ENCODE measurements around the gene IMMT. TPM values are rescaled to one million over a fixed set of nuclear protein-coding genes. Genes with fewer than 3 reads are reported as not detected.

The IMMT gene
- total and polyA plus RNA-seq, 2 of the 8 experiments (the other 6 are each of a cell fraction or from before 2014, with no cell fraction given): 37.7 to 103 TPM

DNA sequence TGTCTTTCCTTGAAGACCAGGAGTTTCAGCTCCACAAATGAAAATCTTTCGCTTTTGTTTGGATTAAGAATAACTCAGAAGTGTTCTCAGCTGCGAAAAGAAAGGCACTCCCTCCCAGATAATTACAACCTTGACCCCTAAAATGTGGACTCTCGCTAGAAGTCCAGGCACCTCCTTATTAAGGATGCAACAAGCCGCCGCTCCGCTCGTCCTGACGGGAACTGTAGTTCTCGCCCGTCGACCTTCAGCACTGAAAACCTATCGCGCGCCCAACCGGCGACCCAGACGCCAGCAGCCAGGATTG, 559 bp downstream of the IMMT start:
- Histone ChIP-seq H3K36me3 (ENCODE audit: control insufficient read depth in 2 of 4, insufficient read depth in 4 of 4, low read length in 3 of 4) (peaks cover 0 to 4% (median 2%) of the 10 kb centered on the region in 4 experiments; a peak in 1 of 8 replicates), H3K56ac (replicated peaks; ENCODE audit: insufficient read length, low read depth, low read length) (no peak overlapping the region), H4K91ac (replicated peaks; ENCODE audit: insufficient read length, low read length) (no peak overlapping the region), H2AFZ (ENCODE audit: low read length) (no peak overlapping the region), H3K79me1 (ENCODE audit: low read depth, low read length) (peaks cover 7% of the 10 kb centered on the region; the same call in 1 of the 2 replicates), H3K9me3 (ENCODE audit: insufficient read depth in 2 of 2, low read depth in 1 of 2, low read length in 1 of 2) (no peaks in the 10 kb centered on the region), H4K5ac (ENCODE audit: insufficient read length, low read depth, low read length) (no peak overlapping the region), H2BK120ac (replicated peaks; ENCODE audit: low read depth, low read length) (no peak overlapping the region), H2BK12ac (ENCODE audit: low read depth, low read length) (no peak overlapping the region), H4K20me1 (replicated peaks in 1 of 2; ENCODE audit: control insufficient read depth in 1 of 2, insufficient read depth in 2 of 2, low read length in 2 of 2) (peaks cover 0 to 2% of the 10 kb centered on the region in 2 experiments), H4K8ac (ENCODE audit: extremely low read depth, insufficient read depth, low read length) (no peak overlapping the region), H3K79me2 (ENCODE audit: control insufficient read depth in 1 of 2, insufficient read depth in 2 of 2, low read length in 2 of 2) (peaks cover 25 to 52% of the 10 kb centered on the region in 2 experiments), H3K4ac (replicated peaks; ENCODE audit: insufficient read length, low read depth, low read length) (no peak overlapping the region), H2AK5ac (ENCODE audit: low read depth, low read length) (no peak overlapping the region), H3K27ac (ENCODE audit: low read depth, low read length) (0 out of 2 replicates have a peak overlapping the region, but pooled peaks have one; percentile 90), H3K9ac (replicated peaks in 1 of 4; ENCODE audit: extremely low read depth in 1 of 4, low read depth in 3 of 4, low read length in 3 of 4) (peak overlapping the region in 3 of 4 experiments; percentile 45 to 90 (median 88); a peak in 6 of 7 replicates), H2BK5ac (ENCODE audit: low read depth, low read length) (0 out of 2 replicates have a peak overlapping the region, but pooled peaks have one; percentile 93), H2BK15ac (ENCODE audit: low read length) (no peak overlapping the region), H3K18ac (ENCODE audit: extremely low read depth, low read length) (no peak overlapping the region), H2BK20ac (ENCODE audit: low read length) (no peak overlapping the region), H3K4me3 (ENCODE audit: extremely low read depth in 1 of 4, insufficient read depth in 2 of 4, low read depth in 3 of 4, low read length in 4 of 4) (peak overlapping the region; percentile 64 to 96 (median 87)), H3K27me3 (replicated peaks in 1 of 4; ENCODE audit: control insufficient read depth in 3 of 4, extremely low read depth in 1 of 4, insufficient read depth in 3 of 4, low read length in 3 of 4) (no peaks in the 10 kb centered on the region), H3K14ac (ENCODE audit: insufficient read length) (no peak overlapping the region), H3K23ac (ENCODE audit: insufficient read length) (no peak overlapping the region), H3K4me1 (replicated peaks in 1 of 4; ENCODE audit: control insufficient read depth in 3 of 4, insufficient read depth in 4 of 4, low read length in 3 of 4) (peaks cover 0 to 4% (median under 1%) of the 10 kb centered on the region in 4 experiments; a peak in 1 of 7 replicates), H3K23me2 (ENCODE audit: low read depth, low read length) (peaks cover 4% of the 10 kb centered on the region), H3K4me2 (ENCODE audit: insufficient read depth in 1 of 2, low read depth in 2 of 2, low read length in 2 of 2) (peak overlapping the region; percentile 82 to 99)
- DNase-seq (ENCODE audit: low read depth in 1 of 2, low spot score in 2 of 2) (peak in 1 of 2 experiments; percentile 87), FAIRE-seq (no peak)
- CTCF ChIA-PET (ENCODE audit: partially characterized antibody): interaction anchor here (1.3 to 1.4 kb wide), 2 partner anchors 9 to 19 kb away, joined by 3 read pairs; no protein-coding TSS in a partner anchor
- TF ChIP-seq SIX5 (IDR thresholded peaks at IDR 0.05; ENCODE audit: low read depth, low read length): peak; percentile 50; the same call in 1 of the 2 replicates
- 0 out of 2 replicates have a peak, but pooled peaks have one; percentile 49 for TF ChIP-seq CREB1 (IDR thresholded peaks at IDR 0.05)
- peak; percentile 21; the same call in 1 of the 2 replicates for TF ChIP-seq YY1 (IDR thresholded peaks at IDR 0.05; ENCODE audit: low read depth, low read length)
- no peak for TF ChIP-seq MAX (IDR thresholded peaks at IDR 0.05)
- peak; percentile 38; the same call in 1 of the 2 replicates for TF ChIP-seq CHD2 (IDR thresholded peaks at IDR 0.05; ENCODE audit: low read length)
- POLR2A ChIA-PET (ENCODE audit: partially characterized antibody): interaction anchor here (0.8 to 3.3 kb wide), 6 partner anchors 10 to 164 kb away, joined by 3 to 22 read pairs (median 4); partner anchors contain the start of genes POLR1A and PTCD3
- WGBS, 2 experiments (ENCODE audit: extremely low coverage in 1 of 2, insufficient coverage in 1 of 2, insufficient read length in 1 of 2, insufficient replicate concordance in 2 of 2, low coverage in 1 of 2, low lambda C conversion rate in 2 of 2, missing lambda C conversion rate in 1 of 2): 1% methylated on average over 17 of the region's 17 CpGs; no CpG with 5 or more reads in 1 of the 2 experiments

All from H1 (cell line).